Lower leg skin (tissue), 4 donors: ENCODE results near the gene UBAC2. TPM values are rescaled to one million over a fixed set of nuclear protein-coding genes. Genes with fewer than 3 reads are reported as not detected.

Experiments
- DNase-seq, 2 donors: peaks; one replicate each; pipeline ENCODE4 v3.0.0-alpha.2; 2019; ENCODE audit warnings: low spot score in 2 of 2
- H3K4me3 ChIP-seq: fragments of 200-600 bp; sonication (generic); 2 replicates; pipeline ENCODE4 v1.5.1; 2017; ENCODE audit warnings: mild to moderate bottlenecking, low read depth; ENCODE audit not compliant: poor library complexity, severe bottlenecking
- POLR2A ChIP-seq, 2 donors: fragments of 450-650 bp; IDR thresholded peaks; one replicate each; pipeline ENCODE4 v1.6.1; 2016 to 2017; ENCODE audit warnings: antibody characterized with exemption in 2 of 2, mild to moderate bottlenecking in 1 of 2, moderate library complexity in 1 of 2
- WGBS, 2 donors: methylation state at CpG; one replicate each; pipeline ENCODE4 v1.1.5; 2018; 5-methylcytosine and 5-hydroxymethylcytosine counted together
- intact Hi-C: fragments of 100-400 bp; cut with DNase I; formaldehyde crosslinking; loops from one replicate; pipeline ENCODE4 v1.15.0; 2023; ENCODE audit warnings: low total_unique reads
- total RNA-seq, 4 donors: library from RNA; depleted of rRNA; stranded (reverse); fragments of >200 nt; gene quantifications; one replicate each; pipeline ENCODE4 v1.1.0, GENCODE V29; 2016
- TF ChIP-seq, protein P1 (sequence below), 3 donors: fragments of 450-650 bp; IDR thresholded peaks; one replicate each; pipeline ENCODE4 v1.5.1; 2016; ENCODE audit warnings: antibody characterized with exemption in 3 of 3, mild to moderate bottlenecking in 3 of 3, moderate library complexity in 2 of 3

UBAC2 gene
- total RNA-seq, 4 donors from 2014 or later: 94.8 to 125 (median 106) TPM

DNA sequence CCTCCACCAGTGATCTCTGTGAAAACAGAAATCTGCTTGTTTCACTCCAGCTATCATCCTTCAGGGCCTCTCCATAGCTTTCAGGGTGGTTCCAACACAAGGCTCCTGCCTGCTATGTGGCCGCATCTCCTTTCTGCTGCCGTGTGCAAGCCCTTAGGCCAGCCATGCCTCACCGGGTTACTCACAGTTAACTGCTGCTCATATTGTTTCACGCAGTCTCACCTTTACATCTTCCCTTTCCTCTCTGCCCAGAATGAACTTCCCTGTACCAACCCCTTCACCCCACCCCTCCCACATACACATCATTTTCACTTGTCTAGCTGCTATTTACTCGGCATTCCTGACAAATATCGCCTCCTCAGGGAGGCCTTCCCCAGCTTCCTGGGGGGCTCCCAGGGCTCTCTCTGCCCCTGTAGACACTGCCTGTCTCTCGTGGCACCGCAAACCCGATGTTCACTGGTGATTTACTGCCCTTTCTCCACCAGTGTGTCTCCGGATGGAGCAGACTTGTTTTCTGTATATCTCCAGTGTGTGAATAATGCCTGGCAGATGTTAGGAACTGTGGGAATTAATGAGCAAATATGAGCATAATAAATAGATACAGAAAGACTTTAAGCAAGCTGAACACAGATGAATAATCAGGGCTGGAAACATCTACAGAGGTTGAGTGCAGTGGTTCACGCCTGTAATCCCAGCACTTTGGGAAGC is 145.8 kb downstream of the UBAC2 start:
- intact Hi-C loops: no loop called here
- DNase-seq: no peak
- TF ChIP-seq, protein P1, sequence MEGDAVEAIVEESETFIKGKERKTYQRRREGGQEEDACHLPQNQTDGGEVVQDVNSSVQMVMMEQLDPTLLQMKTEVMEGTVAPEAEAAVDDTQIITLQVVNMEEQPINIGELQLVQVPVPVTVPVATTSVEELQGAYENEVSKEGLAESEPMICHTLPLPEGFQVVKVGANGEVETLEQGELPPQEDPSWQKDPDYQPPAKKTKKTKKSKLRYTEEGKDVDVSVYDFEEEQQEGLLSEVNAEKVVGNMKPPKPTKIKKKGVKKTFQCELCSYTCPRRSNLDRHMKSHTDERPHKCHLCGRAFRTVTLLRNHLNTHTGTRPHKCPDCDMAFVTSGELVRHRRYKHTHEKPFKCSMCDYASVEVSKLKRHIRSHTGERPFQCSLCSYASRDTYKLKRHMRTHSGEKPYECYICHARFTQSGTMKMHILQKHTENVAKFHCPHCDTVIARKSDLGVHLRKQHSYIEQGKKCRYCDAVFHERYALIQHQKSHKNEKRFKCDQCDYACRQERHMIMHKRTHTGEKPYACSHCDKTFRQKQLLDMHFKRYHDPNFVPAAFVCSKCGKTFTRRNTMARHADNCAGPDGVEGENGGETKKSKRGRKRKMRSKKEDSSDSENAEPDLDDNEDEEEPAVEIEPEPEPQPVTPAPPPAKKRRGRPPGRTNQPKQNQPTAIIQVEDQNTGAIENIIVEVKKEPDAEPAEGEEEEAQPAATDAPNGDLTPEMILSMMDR (IDR thresholded peaks at IDR 0.05): no peak
- no peak for TF ChIP-seq POLR2A (IDR thresholded peaks at IDR 0.05)
- WGBS, 2 donors: 62 to 69% methylated on average over 11 of the region's 11 CpGs
- no peak overlapping the region for H3K4me3 ChIP-seq

DNA sequence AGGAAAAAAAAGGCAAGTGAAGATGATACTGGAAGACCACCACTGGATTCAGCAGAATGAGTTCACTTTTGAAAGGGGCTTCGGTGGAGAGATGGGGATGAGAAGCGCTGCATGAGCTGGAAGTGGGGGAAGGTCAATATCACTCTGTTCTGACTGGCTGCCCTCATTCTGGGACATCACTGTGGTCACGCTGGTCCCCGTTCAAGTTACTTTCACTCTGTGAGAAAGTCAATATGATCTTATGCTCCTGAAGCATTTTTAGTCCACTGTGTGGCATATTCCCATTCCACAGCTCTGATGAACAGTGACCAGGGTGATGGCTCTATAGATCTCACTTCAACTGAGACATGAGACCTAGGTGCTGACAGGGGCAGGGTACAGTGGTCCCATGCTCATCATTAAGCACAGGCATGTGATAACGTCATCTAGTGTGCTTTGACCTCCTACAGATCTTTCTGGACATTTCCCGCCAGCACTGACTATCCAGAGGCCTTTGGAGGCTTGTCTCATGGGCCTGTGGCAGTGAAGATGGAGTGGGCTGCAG is 146.8 kb downstream of the UBAC2 start:
- no peak for TF ChIP-seq POLR2A (IDR thresholded peaks at IDR 0.05)
- TF ChIP-seq, protein P1 (IDR thresholded peaks at IDR 0.05): no peak
- intact Hi-C loops: no loop called here
- DNase-seq: no peak
- no peak overlapping the region for H3K4me3 ChIP-seq
- 94 to 95% methylated on average over 6 of the region's 6 CpGs for WGBS, 2 donors

DNA sequence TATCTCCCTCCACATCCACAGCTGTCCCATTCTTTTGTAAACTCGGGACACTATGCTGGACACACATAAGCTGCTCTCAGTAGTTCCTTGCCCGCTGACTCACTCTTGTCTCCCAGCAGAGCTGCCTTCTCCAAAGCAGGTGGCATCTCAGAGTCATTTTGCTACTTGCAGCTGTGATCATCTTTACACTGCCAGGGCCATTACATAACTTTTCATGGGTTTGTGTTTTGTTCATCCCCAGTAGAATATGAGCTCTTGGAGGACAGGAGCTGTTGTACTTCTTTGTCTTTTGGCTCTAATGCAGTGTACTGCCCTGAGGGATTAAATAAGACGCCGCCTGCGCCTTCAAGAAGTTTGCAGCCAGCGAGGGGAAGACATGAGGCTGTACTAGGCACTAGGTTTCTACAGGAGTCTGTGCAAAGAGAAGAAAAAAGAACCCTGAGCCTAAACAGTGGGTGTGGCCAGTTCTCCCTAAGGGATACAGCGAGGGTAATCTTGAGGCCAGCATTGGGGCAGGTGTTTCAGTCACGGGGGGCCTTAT is 147.3 kb downstream of the UBAC2 start:
- intact Hi-C loops: no loop called here
- DNase-seq: no peak
- TF ChIP-seq, protein P1 (IDR thresholded peaks at IDR 0.05): no peak
- TF ChIP-seq POLR2A (IDR thresholded peaks at IDR 0.05): no peak
- H3K4me3 ChIP-seq: no peak overlapping the region
- WGBS, 2 donors: 91 to 93% methylated on average over 8 of the region's 8 CpGs

DNA sequence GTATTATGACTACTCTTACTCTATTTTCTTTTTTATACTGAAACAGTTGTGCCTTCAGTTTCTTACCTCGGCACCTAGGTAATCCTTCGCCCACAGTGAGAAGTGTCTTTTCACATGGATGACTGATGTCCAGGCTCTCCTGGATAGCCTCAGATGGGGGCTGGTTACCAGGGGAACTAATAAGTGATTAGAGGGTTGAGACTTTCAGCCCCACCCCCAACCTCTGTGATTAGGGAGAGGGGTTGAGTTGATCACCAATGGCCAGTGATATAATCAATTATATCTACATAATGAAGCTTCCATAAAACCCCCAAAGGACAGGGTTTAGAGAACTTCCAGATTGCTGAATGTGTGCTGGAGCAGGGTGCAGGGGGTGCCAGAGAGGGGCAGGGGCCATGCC is 149.5 kb downstream of the UBAC2 start:
- DNase-seq: no peak
- intact Hi-C loops: no loop called here
- WGBS, 2 donors: 96 to 98% methylated on average over 2 of the region's 2 CpGs
- no peak for TF ChIP-seq POLR2A (IDR thresholded peaks at IDR 0.05)
- TF ChIP-seq, protein P1 (IDR thresholded peaks at IDR 0.05): no peak
- H3K4me3 ChIP-seq: no peak overlapping the region

DNA sequence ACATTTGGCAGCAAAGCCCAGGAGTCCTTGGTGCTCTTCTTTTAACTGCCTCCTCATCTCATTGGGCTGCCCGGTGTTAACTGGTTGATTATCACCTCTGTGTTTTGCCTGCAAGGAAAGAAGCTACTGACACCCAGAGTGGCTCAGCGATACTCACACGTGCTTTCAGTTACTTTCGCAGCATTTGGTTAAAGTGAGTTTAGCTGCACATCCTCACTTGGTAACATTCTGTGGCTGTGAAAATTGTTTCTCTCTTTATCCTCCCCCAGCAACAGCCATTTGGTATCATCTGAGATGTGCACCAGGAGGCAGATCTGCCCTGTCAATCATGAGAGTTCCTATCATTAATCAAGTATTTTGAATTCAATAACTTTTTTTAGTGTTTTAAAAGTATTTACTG is 151.1 kb downstream of the UBAC2 start:
- no peak overlapping the region for H3K4me3 ChIP-seq
- no peak for DNase-seq
- intact Hi-C loops: no loop called here
- TF ChIP-seq, protein P1 (IDR thresholded peaks at IDR 0.05): no peak
- no peak for TF ChIP-seq POLR2A (IDR thresholded peaks at IDR 0.05)
- 77 to 85% methylated on average over 4 of the region's 4 CpGs for WGBS, 2 donors
